Measurements from ENCODE around the gene PNLIPRP3. TPM values are rescaled to one million over a fixed set of nuclear protein-coding genes. Genes with fewer than 3 reads are reported as not detected.

Gene PNLIPRP3
- polyA plus RNA-seq, 1 donor: not detected

- DNase-seq: no peak
These were observed 82.9 kb downstream of the PNLIPRP3 start for GRCh38 chr10:116510565-116510964.

DNA sequence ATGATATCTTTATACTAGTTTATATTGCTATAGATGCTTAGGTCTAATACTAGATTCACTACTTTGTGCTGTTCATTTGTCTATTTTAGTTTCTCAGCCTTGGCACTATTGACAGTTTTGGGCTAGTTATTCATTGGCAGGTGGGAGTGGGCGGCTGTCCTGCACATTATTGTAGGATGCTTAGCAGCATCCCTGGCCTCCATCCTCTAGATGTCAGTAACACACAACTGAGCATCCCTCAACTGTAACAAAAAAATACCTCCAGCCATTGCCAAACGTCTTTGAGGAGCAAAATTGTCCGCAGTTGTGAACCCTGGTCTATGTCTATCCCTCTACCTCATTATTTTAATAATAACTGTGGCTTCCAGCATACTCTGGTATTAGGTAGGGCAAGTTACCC lies 83.7 kb downstream of the PNLIPRP3 start:
- DNase-seq: no peak

DNA sequence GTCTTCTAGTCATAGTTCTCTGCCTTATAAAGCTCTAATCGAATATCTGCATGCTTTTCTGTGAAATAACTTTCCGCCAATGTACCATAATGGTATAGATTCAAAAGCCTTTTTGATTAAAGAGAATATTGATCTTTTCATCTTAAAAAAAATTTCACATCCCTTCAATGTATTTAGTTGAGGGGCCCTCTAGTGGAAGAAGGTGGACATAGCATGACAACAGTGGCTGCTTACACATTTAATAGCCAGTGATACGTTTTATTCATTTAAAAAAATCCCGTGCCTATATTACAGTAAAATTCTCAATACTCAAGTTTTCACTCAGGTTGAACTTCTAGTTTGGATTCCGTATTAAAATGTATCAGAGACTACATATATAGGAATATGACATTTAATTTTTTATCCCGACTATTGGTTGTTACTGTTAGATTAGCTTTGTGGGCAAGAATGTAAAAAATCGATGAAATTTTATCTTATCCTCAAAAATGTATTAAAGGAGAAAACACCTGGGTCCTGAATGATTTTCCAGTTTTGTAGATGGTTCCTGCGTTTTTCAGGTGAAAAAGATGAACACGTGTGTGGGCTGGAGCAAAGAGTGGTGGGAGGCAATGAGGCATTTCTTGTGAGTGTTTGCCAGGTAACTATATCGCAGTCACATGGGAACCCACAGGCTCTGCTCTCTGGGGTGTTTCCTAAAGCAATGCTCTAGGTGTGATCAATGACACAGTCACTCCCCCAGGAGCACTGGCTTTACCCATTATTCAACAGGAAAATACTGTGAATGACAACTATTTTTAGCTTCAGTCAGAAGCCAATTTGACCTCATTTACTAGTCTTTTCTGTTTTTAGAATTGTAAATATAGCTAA lies 94.0 kb downstream of the PNLIPRP3 start:
- peak; percentile 14 for DNase-seq

- no peak for DNase-seq
These were observed 95.2 kb downstream of the PNLIPRP3 start for GRCh38 chr10:116522803-116523381.

- DNase-seq: no peak
These were observed 97.1 kb downstream of the PNLIPRP3 start for GRCh38 chr10:116524736-116525135.

DNA sequence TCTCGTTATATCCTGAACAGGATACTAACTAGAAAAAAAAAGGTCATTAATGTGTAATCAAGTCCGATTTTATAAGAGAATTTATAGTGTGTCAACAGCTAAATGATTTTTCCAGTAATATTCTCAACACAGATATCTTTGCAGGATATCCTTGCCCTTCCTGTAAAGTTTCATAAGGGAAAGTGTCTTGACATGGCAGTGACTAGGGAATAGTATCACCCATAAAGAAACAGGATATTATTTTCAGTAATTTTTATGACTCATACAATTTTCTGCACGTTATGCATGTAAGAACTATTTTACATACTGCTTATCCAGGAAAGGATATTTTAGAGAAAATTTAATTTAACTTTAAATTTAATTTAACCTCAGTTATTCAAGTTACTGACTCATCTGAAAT lies 98.6 kb downstream of the PNLIPRP3 start:
- no peak for DNase-seq

Other genes with a start within 250 kb of the PNLIPRP3 start
- gene GFRA1, start 154.6 kb upstream of the PNLIPRP3 start, polyA plus RNA-seq (ENCODE audit: insufficient read length): 29.8 TPM
- not detected for gene CCDC172, start 103.4 kb upstream of the PNLIPRP3 start, polyA plus RNA-seq (ENCODE audit: insufficient read length)
- not detected for gene PNLIP, start 118.1 kb downstream of the PNLIPRP3 start, polyA plus RNA-seq (ENCODE audit: insufficient read length)
- 0.13 TPM for gene PNLIPRP1, start 163.1 kb downstream of the PNLIPRP3 start, polyA plus RNA-seq (ENCODE audit: insufficient read length)
- not detected for gene PNLIPRP2, start 193.1 kb downstream of the PNLIPRP3 start, polyA plus RNA-seq (ENCODE audit: insufficient read length)

All from left kidney (tissue), 2 donors.